Measurements from ENCODE around the gene NDUFA1. TPM values are rescaled to one million over a fixed set of nuclear protein-coding genes. Genes with fewer than 3 reads are reported as not detected.

NDUFA1 gene
- total and polyA plus RNA-seq, 2 donors from 2014 or later: 114 to 512 TPM

GRCh38 chrX:119880076-119880475 is 8.4 kb downstream of the NDUFA1 start:
- Histone ChIP-seq H3K9me3 (ENCODE audit: control insufficient read depth in 2 of 3, insufficient read depth in 1 of 3, low read length in 3 of 3) (no peaks in the 10 kb centered on the region), H3K4me3 (ENCODE audit: low read length in 3 of 3) (no peak overlapping the region), H3K36me3 (ENCODE audit: control insufficient read depth in 2 of 3, insufficient read depth in 3 of 3, low read length in 3 of 3) (peaks cover 0 to 5% (median 2%) of the 10 kb centered on the region in 3 donors), H3K27me3 (ENCODE audit: control insufficient read depth, insufficient read depth, low read length) (no peaks in the 10 kb centered on the region), H3K9ac (ENCODE audit: low read length in 3 of 3) (no peak overlapping the region), H3K4me1 (ENCODE audit: control insufficient read depth in 2 of 3, insufficient read depth in 2 of 3, low read depth in 1 of 3, low read length in 3 of 3) (no peaks in the 10 kb centered on the region), H3K27ac (ENCODE audit: low read depth in 2 of 2, low read length in 2 of 2) (no peak overlapping the region)
- FAIRE-seq: no peak
- TF ChIP-seq CTCF (IDR thresholded peaks at IDR 0.05; ENCODE audit: borderline replicate concordance, extremely low read depth, insufficient read depth): no peak
- DNase-seq: no peak
- intact Hi-C loops (cut with DNase I): no loop called here

GRCh38 chrX:119880552-119881437 is 9.2 kb downstream of the NDUFA1 start:
- H3K36me3 ChIP-seq (ENCODE audit: control insufficient read depth in 2 of 3, insufficient read depth in 3 of 3, low read length in 3 of 3): peaks cover 0 to 5% (median 2%) of the 10 kb centered on the region in 3 donors
- H3K4me1 ChIP-seq (ENCODE audit: control insufficient read depth in 2 of 3, insufficient read depth in 2 of 3, low read depth in 1 of 3, low read length in 3 of 3): no peaks in the 10 kb centered on the region
- FAIRE-seq (no peak), DNase-seq (peak in 3 of 5 donors; percentile 32 to 61 (median 50))
- H3K27ac ChIP-seq (ENCODE audit: low read depth in 2 of 2, low read length in 2 of 2): no peak overlapping the region
- no peak overlapping the region for H3K9ac ChIP-seq (ENCODE audit: low read length in 3 of 3)
- no peaks in the 10 kb centered on the region for H3K9me3 ChIP-seq (ENCODE audit: control insufficient read depth in 2 of 3, insufficient read depth in 1 of 3, low read length in 3 of 3)
- intact Hi-C loops (cut with DNase I): no loop called here
- TF ChIP-seq CTCF (IDR thresholded peaks at IDR 0.05; ENCODE audit: borderline replicate concordance, extremely low read depth, insufficient read depth): peak; percentile 33
- H3K4me3 ChIP-seq (ENCODE audit: low read length in 3 of 3): no peak overlapping the region
- no peaks in the 10 kb centered on the region for H3K27me3 ChIP-seq (ENCODE audit: control insufficient read depth, insufficient read depth, low read length)

GRCh38 chrX:119885554-119886428 is 14.2 kb downstream of the NDUFA1 start:
- FAIRE-seq: no peak

More at GRCh38 chrX:119885554-119886428, 14.2 kb downstream of the NDUFA1 start:
- Histone ChIP-seq H3K27me3 (ENCODE audit: control insufficient read depth, insufficient read depth, low read length) (no peaks in the 10 kb centered on the region), H3K9ac (ENCODE audit: low read length in 3 of 3) (no peak overlapping the region), H3K36me3 (ENCODE audit: control insufficient read depth in 2 of 3, insufficient read depth in 3 of 3, low read length in 3 of 3) (no peaks in the 10 kb centered on the region), H3K4me1 (ENCODE audit: control insufficient read depth in 2 of 3, insufficient read depth in 2 of 3, low read depth in 1 of 3, low read length in 3 of 3) (no peaks in the 10 kb centered on the region), H3K9me3 (ENCODE audit: control insufficient read depth in 2 of 3, insufficient read depth in 1 of 3, low read length in 3 of 3) (no peaks in the 10 kb centered on the region), H3K4me3 (ENCODE audit: low read length in 3 of 3) (no peak overlapping the region), H3K27ac (ENCODE audit: low read depth in 2 of 2, low read length in 2 of 2) (no peak overlapping the region)
- no peak for DNase-seq
- no peak for TF ChIP-seq CTCF (IDR thresholded peaks at IDR 0.05; ENCODE audit: borderline replicate concordance, extremely low read depth, insufficient read depth)
- intact Hi-C loops (cut with DNase I): no loop called here

Measured in kidney (tissue), 14 donors.